ENCODE results near the gene SLC4A2. TPM values are rescaled to one million over a fixed set of nuclear protein-coding genes. Genes with fewer than 3 reads are reported as not detected.

SLC4A2 gene
- total and polyA plus RNA-seq, 4 donors, result 27.5 to 98.8 (median 72.6) TPM

DNA sequence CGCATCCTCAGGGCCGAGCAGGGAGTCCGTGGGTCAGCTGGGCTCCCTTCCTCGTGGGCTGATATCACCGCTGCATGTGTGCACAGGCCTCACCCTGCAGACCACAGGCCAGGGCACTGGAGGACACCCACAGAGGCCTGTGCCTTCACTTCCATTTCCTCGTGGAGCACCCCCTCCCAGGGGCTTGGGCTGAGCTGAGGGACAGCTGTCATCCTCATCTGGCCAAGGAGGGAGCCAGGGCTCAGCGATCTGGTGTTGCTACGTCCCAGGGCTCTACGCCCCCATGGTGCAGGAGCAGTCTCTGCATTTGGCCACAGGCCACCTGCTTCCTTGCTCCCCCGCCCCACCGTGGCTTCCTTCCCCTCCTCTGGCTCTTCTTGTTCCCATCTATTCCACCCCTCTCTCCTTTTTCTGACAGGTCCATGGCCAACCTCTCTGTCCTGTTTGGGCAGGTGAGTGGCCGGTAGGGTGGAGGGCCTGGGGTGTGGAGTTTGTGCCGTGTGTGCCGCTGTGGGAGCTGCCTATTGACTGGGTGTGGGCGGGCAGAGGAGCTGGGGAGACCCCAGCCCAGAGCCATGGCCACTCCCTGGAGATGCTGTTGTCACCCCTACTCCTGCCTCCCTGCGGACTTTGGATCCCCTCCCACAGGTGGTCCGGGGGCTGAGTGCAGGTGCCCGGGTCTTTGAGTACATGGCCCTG, 19.4 kb upstream of the SLC4A2 start:
- Histone ChIP-seq H3K9me3 (ENCODE audit: control insufficient read depth in 4 of 4, low read length in 3 of 4) (no peaks in the 10 kb centered on the region), H3K4me3 (ENCODE audit: low read depth in 1 of 3, low read length in 3 of 3) (no peak overlapping the region), H3K4me1 (ENCODE audit: control insufficient read depth in 4 of 4, insufficient read depth in 4 of 4, low read length in 3 of 4) (peaks cover 0 to 5% (median 0%) of the 10 kb centered on the region in 4 donors), H3K27ac (ENCODE audit: low read depth in 1 of 2, low read length in 2 of 2) (no peak overlapping the region), H3K36me3 (ENCODE audit: control insufficient read depth in 4 of 4, insufficient read depth in 3 of 4, low read depth in 1 of 4, low read length in 3 of 4) (peaks cover 0 to 29% (median 2%) of the 10 kb centered on the region in 4 donors), H3K9ac (ENCODE audit: low read depth in 1 of 2, low read length in 2 of 2) (no peak overlapping the region), H3K27me3 (ENCODE audit: control insufficient read depth in 4 of 4, insufficient read depth in 4 of 4, low read length in 3 of 4) (no peaks in the 10 kb centered on the region)
- 77% methylated on average over 18 of the region's 18 CpGs for WGBS
- DNase-seq (ENCODE audit: low spot score), result no peak
- no peak for TF ChIP-seq JUND (IDR thresholded peaks at IDR 0.05)
- no peak for TF ChIP-seq HNF4A (conservative IDR thresholded peaks at IDR 0.05)
- TF ChIP-seq NR2F2 (IDR thresholded peaks at IDR 0.05), result no peak
- TF ChIP-seq, protein P1, sequence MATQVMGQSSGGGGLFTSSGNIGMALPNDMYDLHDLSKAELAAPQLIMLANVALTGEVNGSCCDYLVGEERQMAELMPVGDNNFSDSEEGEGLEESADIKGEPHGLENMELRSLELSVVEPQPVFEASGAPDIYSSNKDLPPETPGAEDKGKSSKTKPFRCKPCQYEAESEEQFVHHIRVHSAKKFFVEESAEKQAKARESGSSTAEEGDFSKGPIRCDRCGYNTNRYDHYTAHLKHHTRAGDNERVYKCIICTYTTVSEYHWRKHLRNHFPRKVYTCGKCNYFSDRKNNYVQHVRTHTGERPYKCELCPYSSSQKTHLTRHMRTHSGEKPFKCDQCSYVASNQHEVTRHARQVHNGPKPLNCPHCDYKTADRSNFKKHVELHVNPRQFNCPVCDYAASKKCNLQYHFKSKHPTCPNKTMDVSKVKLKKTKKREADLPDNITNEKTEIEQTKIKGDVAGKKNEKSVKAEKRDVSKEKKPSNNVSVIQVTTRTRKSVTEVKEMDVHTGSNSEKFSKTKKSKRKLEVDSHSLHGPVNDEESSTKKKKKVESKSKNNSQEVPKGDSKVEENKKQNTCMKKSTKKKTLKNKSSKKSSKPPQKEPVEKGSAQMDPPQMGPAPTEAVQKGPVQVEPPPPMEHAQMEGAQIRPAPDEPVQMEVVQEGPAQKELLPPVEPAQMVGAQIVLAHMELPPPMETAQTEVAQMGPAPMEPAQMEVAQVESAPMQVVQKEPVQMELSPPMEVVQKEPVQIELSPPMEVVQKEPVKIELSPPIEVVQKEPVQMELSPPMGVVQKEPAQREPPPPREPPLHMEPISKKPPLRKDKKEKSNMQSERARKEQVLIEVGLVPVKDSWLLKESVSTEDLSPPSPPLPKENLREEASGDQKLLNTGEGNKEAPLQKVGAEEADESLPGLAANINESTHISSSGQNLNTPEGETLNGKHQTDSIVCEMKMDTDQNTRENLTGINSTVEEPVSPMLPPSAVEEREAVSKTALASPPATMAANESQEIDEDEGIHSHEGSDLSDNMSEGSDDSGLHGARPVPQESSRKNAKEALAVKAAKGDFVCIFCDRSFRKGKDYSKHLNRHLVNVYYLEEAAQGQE (IDR thresholded peaks at IDR 0.05), result no peak
- no peak for TF ChIP-seq GABPA (IDR thresholded peaks at IDR 0.05 in 1 of 2, conservative IDR thresholded peaks at IDR 0.05 in 1 of 2)
- TF ChIP-seq RXRA (IDR thresholded peaks at IDR 0.05), result no peak
- TF ChIP-seq, protein P2, sequence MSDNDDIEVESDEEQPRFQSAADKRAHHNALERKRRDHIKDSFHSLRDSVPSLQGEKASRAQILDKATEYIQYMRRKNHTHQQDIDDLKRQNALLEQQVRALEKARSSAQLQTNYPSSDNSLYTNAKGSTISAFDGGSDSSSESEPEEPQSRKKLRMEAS (IDR thresholded peaks at IDR 0.05), result no peak
- TF ChIP-seq, protein P3, sequence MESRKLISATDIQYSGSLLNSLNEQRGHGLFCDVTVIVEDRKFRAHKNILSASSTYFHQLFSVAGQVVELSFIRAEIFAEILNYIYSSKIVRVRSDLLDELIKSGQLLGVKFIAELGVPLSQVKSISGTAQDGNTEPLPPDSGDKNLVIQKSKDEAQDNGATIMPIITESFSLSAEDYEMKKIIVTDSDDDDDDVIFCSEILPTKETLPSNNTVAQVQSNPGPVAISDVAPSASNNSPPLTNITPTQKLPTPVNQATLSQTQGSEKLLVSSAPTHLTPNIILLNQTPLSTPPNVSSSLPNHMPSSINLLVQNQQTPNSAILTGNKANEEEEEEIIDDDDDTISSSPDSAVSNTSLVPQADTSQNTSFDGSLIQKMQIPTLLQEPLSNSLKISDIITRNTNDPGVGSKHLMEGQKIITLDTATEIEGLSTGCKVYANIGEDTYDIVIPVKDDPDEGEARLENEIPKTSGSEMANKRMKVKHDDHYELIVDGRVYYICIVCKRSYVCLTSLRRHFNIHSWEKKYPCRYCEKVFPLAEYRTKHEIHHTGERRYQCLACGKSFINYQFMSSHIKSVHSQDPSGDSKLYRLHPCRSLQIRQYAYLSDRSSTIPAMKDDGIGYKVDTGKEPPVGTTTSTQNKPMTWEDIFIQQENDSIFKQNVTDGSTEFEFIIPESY (IDR thresholded peaks at IDR 0.05), result no peak
- TF ChIP-seq EGR1 (IDR thresholded peaks at IDR 0.05; ENCODE audit: low read depth in 2 of 2), result no peak
- no peak for TF ChIP-seq RAD21 (IDR thresholded peaks at IDR 0.05)

DNA sequence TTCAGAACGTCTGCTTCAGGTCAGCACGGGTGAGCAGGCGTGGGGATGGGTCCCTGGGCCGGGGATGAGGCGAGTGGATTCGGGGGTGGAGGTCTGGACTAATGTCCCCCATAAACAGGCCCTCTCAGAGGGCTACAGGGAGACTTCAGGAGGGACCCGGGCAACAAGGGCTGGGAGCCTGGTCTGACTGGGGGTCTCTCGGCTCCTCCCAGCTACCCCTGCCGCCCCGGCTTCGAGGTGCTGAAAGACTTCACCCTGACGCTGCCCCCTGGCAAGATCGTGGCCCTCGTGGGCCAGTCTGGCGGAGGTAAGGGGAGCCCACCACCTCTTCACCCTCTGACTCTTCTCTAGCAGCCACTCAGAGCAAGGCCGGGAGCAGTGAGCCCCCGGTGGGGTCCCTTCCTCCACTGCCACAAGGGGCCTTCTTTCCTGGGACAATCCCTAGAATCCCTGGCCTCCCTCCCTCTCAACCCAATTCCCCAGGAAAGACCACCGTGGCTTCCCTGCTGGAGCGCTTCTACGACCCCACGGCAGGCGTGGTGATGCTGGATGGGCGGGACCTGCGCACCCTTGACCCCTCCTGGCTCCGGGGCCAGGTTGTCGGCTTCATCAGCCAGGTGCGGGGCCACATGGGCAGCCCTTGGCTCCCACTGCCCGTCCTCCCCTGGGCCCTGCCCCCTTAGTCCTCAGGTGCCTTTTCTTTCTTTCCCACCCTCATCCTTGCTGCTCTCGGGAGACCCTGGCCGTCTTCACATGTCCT, 18.6 kb upstream of the SLC4A2 start:
- Histone ChIP-seq H3K9ac (ENCODE audit: low read depth in 1 of 2, low read length in 2 of 2) (no peak overlapping the region), H3K36me3 (ENCODE audit: control insufficient read depth in 4 of 4, insufficient read depth in 3 of 4, low read depth in 1 of 4, low read length in 3 of 4) (peaks cover 0 to 25% (median 1%) of the 10 kb centered on the region in 4 donors), H3K4me3 (ENCODE audit: low read depth in 1 of 3, low read length in 3 of 3) (no peak overlapping the region), H3K27ac (ENCODE audit: low read depth in 1 of 2, low read length in 2 of 2) (no peak overlapping the region), H3K27me3 (ENCODE audit: control insufficient read depth in 4 of 4, insufficient read depth in 4 of 4, low read length in 3 of 4) (no peaks in the 10 kb centered on the region), H3K9me3 (ENCODE audit: control insufficient read depth in 4 of 4, low read length in 3 of 4) (no peaks in the 10 kb centered on the region), H3K4me1 (ENCODE audit: control insufficient read depth in 4 of 4, insufficient read depth in 4 of 4, low read length in 3 of 4) (peaks cover 0 to 5% (median 0%) of the 10 kb centered on the region in 4 donors)
- 96% methylated on average over 30 of the region's 30 CpGs for WGBS
- DNase-seq (ENCODE audit: low spot score), result no peak
- TF ChIP-seq, protein P3 (IDR thresholded peaks at IDR 0.05), result no peak
- TF ChIP-seq, protein P4, sequence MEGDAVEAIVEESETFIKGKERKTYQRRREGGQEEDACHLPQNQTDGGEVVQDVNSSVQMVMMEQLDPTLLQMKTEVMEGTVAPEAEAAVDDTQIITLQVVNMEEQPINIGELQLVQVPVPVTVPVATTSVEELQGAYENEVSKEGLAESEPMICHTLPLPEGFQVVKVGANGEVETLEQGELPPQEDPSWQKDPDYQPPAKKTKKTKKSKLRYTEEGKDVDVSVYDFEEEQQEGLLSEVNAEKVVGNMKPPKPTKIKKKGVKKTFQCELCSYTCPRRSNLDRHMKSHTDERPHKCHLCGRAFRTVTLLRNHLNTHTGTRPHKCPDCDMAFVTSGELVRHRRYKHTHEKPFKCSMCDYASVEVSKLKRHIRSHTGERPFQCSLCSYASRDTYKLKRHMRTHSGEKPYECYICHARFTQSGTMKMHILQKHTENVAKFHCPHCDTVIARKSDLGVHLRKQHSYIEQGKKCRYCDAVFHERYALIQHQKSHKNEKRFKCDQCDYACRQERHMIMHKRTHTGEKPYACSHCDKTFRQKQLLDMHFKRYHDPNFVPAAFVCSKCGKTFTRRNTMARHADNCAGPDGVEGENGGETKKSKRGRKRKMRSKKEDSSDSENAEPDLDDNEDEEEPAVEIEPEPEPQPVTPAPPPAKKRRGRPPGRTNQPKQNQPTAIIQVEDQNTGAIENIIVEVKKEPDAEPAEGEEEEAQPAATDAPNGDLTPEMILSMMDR (IDR thresholded peaks at IDR 0.05; ENCODE audit: low read depth, low read length, missing input control), result no peak
- TF ChIP-seq SP1 (IDR thresholded peaks at IDR 0.05), result no peak
- no peak for TF ChIP-seq HNF4A (conservative IDR thresholded peaks at IDR 0.05)
- no peak for TF ChIP-seq TAF1 (conservative IDR thresholded peaks at IDR 0.05)
- no peak for TF ChIP-seq RAD21 (IDR thresholded peaks at IDR 0.05)
- TF ChIP-seq EGR1 (IDR thresholded peaks at IDR 0.05; ENCODE audit: low read depth in 2 of 2), result no peak
- TF ChIP-seq, protein P5, sequence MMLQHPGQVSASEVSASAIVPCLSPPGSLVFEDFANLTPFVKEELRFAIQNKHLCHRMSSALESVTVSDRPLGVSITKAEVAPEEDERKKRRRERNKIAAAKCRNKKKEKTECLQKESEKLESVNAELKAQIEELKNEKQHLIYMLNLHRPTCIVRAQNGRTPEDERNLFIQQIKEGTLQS (IDR thresholded peaks at IDR 0.05), result no peak
- no peak for TF ChIP-seq JUND (IDR thresholded peaks at IDR 0.05)
- TF ChIP-seq NR2F2 (IDR thresholded peaks at IDR 0.05), result no peak
- no peak for TF ChIP-seq FOXA2 (IDR thresholded peaks at IDR 0.05)
- no peak for TF ChIP-seq YY1 (IDR thresholded peaks at IDR 0.05)
